DMS114 treated with DMSO at 0.1 percent for 48 hours (cell line): Measurements from ENCODE around the gene ZYX.

Source experiments
- DNase-seq: peaks from one replicate; lab custom pipeline; 2025; ENCODE audit not compliant: unreplicated experiment; lab: John Stamatoyannopoulos, UW

Gene ZYX

GRCh38 chr7:143380646-143381426, at the start of gene ZYX:
ZYX (plus strand) TSS chr7:143381345; CDS start chr7:143381572, 227 bp downstream.
- peak; percentile 78 for DNase-seq

GRCh38 chr7:143334244-143334643, 46.9 kb upstream of the ZYX start:
- DNase-seq: no peak

- no peak for DNase-seq
Measured at GRCh38 chr7:143337216-143337615, 43.9 kb upstream of the ZYX start.

- no peak for DNase-seq
Measured at GRCh38 chr7:143341842-143342241, 39.3 kb upstream of the ZYX start.

- no peak for DNase-seq
Measured at GRCh38 chr7:143343596-143343995, 37.5 kb upstream of the ZYX start.

- peak; percentile 25 for DNase-seq
Measured at GRCh38 chr7:143345428-143345900, 35.7 kb upstream of the ZYX start.

GRCh38 chr7:143346018-143346417, 35.1 kb upstream of the ZYX start:
- no peak for DNase-seq

- DNase-seq: no peak
Measured at GRCh38 chr7:143347950-143348349, 33.2 kb upstream of the ZYX start.

- no peak for DNase-seq
Measured at GRCh38 chr7:143351060-143351459, 30.1 kb upstream of the ZYX start.

- DNase-seq: no peak
Measured at GRCh38 chr7:143351574-143351973, 29.6 kb upstream of the ZYX start.

GRCh38 chr7:143352531-143353002, 28.6 kb upstream of the ZYX start:
- DNase-seq: no peak

GRCh38 chr7:143354376-143354775, 26.8 kb upstream of the ZYX start:
- DNase-seq: no peak

- no peak for DNase-seq
Measured at GRCh38 chr7:143354965-143355364, 26.2 kb upstream of the ZYX start.

GRCh38 chr7:143355450-143356385, 25.4 kb upstream of the ZYX start:
- DNase-seq: no peak

- no peak for DNase-seq
Measured at GRCh38 chr7:143356414-143357050, 24.6 kb upstream of the ZYX start.

- no peak for DNase-seq
Measured at GRCh38 chr7:143358626-143359025, 22.5 kb upstream of the ZYX start.

GRCh38 chr7:143359771-143360353, 21.3 kb upstream of the ZYX start:
- DNase-seq: no peak

- DNase-seq: no peak
Measured at GRCh38 chr7:143360788-143361551, 20.2 kb upstream of the ZYX start.

GRCh38 chr7:143361552-143362130, 19.5 kb upstream of the ZYX start:
- DNase-seq: no peak
